ENCODE measurements around the gene PKD2. TPM values are rescaled to one million over a fixed set of nuclear protein-coding genes. Genes with fewer than 3 reads are reported as not detected.

PKD2 gene
- total and polyA plus RNA-seq, 2 donors (not counting 1 experiment from before 2014, with no cell fraction given) = 1.8 to 5.8 TPM

DNA sequence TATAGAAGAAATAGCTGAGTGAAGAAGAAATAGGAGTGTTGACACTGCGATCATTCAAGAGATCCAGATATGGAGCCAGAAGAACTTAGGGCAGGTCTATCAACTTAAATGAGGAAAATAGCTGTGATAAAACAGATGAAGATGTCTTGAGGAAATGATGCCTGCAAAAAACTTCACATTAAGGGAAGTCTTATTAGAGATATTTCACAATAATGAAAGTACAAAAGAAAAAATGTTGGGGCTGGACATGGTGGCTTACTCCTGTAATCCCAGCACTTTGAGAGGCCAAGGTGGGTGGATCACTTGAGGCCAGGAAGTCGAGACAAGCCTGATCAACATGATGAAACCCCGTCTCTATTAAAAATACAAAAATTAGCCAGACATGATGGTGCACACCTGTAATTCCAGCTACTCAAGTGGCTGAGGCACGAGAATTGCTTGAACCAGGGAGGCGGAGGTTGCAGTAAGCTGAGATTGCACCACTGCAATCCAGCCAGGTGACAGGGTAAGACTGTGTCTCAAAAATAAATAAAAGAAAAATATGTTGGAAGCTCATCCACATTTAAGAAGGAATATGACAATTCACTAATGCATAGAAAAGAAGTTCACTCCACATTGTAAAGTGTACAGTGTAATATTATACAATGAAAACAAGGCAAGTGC lies 56.3 kb downstream of the PKD2 start:
- no peaks in the 10 kb centered on the region for H3K4me1 ChIP-seq (ENCODE audit: control insufficient read depth in 2 of 2, insufficient read depth in 2 of 2, low read length in 2 of 2)
- no peak overlapping the region for H3K4me2 ChIP-seq (replicated peaks; ENCODE audit: low read depth, low read length, poor library complexity, severe bottlenecking)
- ATAC-seq (ENCODE audit: low read depth) (no peak), DNase-seq (no peak)
- no peak for TF ChIP-seq EZH2 (IDR thresholded peaks at IDR 0.05; ENCODE audit: borderline replicate concordance, insufficient read depth, low read depth, low read length, poor library complexity, severe bottlenecking)
- TF ChIP-seq, protein P1, sequence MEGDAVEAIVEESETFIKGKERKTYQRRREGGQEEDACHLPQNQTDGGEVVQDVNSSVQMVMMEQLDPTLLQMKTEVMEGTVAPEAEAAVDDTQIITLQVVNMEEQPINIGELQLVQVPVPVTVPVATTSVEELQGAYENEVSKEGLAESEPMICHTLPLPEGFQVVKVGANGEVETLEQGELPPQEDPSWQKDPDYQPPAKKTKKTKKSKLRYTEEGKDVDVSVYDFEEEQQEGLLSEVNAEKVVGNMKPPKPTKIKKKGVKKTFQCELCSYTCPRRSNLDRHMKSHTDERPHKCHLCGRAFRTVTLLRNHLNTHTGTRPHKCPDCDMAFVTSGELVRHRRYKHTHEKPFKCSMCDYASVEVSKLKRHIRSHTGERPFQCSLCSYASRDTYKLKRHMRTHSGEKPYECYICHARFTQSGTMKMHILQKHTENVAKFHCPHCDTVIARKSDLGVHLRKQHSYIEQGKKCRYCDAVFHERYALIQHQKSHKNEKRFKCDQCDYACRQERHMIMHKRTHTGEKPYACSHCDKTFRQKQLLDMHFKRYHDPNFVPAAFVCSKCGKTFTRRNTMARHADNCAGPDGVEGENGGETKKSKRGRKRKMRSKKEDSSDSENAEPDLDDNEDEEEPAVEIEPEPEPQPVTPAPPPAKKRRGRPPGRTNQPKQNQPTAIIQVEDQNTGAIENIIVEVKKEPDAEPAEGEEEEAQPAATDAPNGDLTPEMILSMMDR (IDR thresholded peaks at IDR 0.05) = no peak
- WGBS (ENCODE audit: insufficient coverage) = 97% methylated on average over 3 of the region's 5 CpGs
- Mint-ChIP-seq H3K4me1 (no peaks in the 10 kb centered on the region), H3K27me3 (no peaks in the 10 kb centered on the region), H3K4me3 (no peak overlapping the region), H3K27ac (no peak overlapping the region), H3K9me3 (ENCODE audit: insufficient read depth) (peaks cover 3% of the 10 kb centered on the region)
- intact Hi-C loops (cut with micrococcal nuclease) = no loop called here
- ChIA-PET POLR2A (no interaction called here), CTCF (no interaction called here)
- no peak overlapping the region for H3K9ac ChIP-seq (ENCODE audit: low read length)
- H3K4me3 ChIP-seq (ENCODE audit: control extremely low read depth in 1 of 5, extremely low read depth in 1 of 5, insufficient read depth in 1 of 5, low read depth in 2 of 5, low read length in 4 of 5) = no peak overlapping the region
- H4K20me1 ChIP-seq (ENCODE audit: control insufficient read depth, insufficient read depth, low read length, poor library complexity, severe bottlenecking) = no peaks in the 10 kb centered on the region
- no peak overlapping the region for H2AFZ ChIP-seq (ENCODE audit: insufficient read depth, low read depth, low read length, poor library complexity, severe bottlenecking)
- no peak overlapping the region for H3K27ac ChIP-seq (ENCODE audit: low read length in 2 of 2)
- H3K79me2 ChIP-seq (ENCODE audit: control insufficient read depth, insufficient read depth, low read length) = no peaks in the 10 kb centered on the region
- no peaks in the 10 kb centered on the region for H3K27me3 ChIP-seq (replicated peaks in 1 of 4; ENCODE audit: control extremely low read depth in 1 of 4, control insufficient read depth in 3 of 4, insufficient read depth in 4 of 4, low read length in 3 of 4)
- H3K9me3 ChIP-seq (ENCODE audit: control extremely low read depth in 1 of 3, control insufficient read depth in 2 of 3, insufficient read depth in 1 of 3, low read length in 2 of 3) = peaks cover 2 to 9% (median 3%) of the 10 kb centered on the region in 3 donors
- H3K36me3 ChIP-seq (replicated peaks in 1 of 2; ENCODE audit: control extremely low read depth in 1 of 2, control insufficient read depth in 1 of 2, extremely low read depth in 1 of 2, insufficient read depth in 2 of 2, low read length in 1 of 2) = peaks cover 6 to 11% of the 10 kb centered on the region in 2 experiments

DNA sequence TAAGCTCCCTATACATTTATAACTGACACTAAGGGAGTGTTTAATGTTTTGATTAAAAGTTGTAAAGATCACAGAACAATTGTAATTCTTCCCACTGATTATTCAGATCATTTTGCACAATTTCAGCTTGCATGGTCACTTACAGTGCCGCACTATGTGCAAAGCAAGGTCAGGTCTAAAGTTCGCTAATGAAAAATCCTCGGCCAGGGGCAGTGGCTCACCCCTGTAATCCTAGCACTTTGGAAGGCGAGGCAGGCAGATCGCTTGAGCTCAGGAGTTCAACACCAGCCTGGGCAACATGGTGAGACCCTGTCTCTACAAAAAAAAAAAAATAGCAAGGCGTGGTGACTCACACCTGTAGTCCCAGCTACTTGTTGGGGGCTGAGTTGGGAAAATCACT lies 57.0 kb downstream of the PKD2 start:
- no peak for TF ChIP-seq EZH2 (IDR thresholded peaks at IDR 0.05; ENCODE audit: borderline replicate concordance, insufficient read depth, low read depth, low read length, poor library complexity, severe bottlenecking)
- TF ChIP-seq, protein P1 (IDR thresholded peaks at IDR 0.05) = no peak
- H3K4me3 Mint-ChIP-seq = no peak overlapping the region
- no peaks in the 10 kb centered on the region for H3K4me1 ChIP-seq (ENCODE audit: control insufficient read depth in 2 of 2, insufficient read depth in 2 of 2, low read length in 2 of 2)
- peaks cover 3 to 9% (median 4%) of the 10 kb centered on the region in 3 donors for H3K9me3 ChIP-seq (ENCODE audit: control extremely low read depth in 1 of 3, control insufficient read depth in 2 of 3, insufficient read depth in 1 of 3, low read length in 2 of 3)
- H4K20me1 ChIP-seq (ENCODE audit: control insufficient read depth, insufficient read depth, low read length, poor library complexity, severe bottlenecking) = no peaks in the 10 kb centered on the region
- no peaks in the 10 kb centered on the region for H3K4me1 Mint-ChIP-seq
- DNase-seq = no peak
- no peak overlapping the region for H3K27ac ChIP-seq (ENCODE audit: low read length in 2 of 2)
- no peak overlapping the region for H2AFZ ChIP-seq (ENCODE audit: insufficient read depth, low read depth, low read length, poor library complexity, severe bottlenecking)
- no peaks in the 10 kb centered on the region for H3K27me3 ChIP-seq (replicated peaks in 1 of 4; ENCODE audit: control extremely low read depth in 1 of 4, control insufficient read depth in 3 of 4, insufficient read depth in 4 of 4, low read length in 3 of 4)
- H3K4me3 ChIP-seq (ENCODE audit: control extremely low read depth in 1 of 5, extremely low read depth in 1 of 5, insufficient read depth in 1 of 5, low read depth in 2 of 5, low read length in 4 of 5) = no peak overlapping the region
- no peaks in the 10 kb centered on the region for H3K27me3 Mint-ChIP-seq
- POLR2A ChIA-PET = no interaction called here
- no peaks in the 10 kb centered on the region for H3K79me2 ChIP-seq (ENCODE audit: control insufficient read depth, insufficient read depth, low read length)
- H3K9ac ChIP-seq (ENCODE audit: low read length) = no peak overlapping the region
- no peak for ATAC-seq (ENCODE audit: low read depth)
- peaks cover 3% of the 10 kb centered on the region for H3K9me3 Mint-ChIP-seq (ENCODE audit: insufficient read depth)
- no peak overlapping the region for H3K27ac Mint-ChIP-seq
- H3K4me2 ChIP-seq (replicated peaks; ENCODE audit: low read depth, low read length, poor library complexity, severe bottlenecking) = no peak overlapping the region
- intact Hi-C loops (cut with micrococcal nuclease) = no loop called here
- WGBS (ENCODE audit: insufficient coverage) = 89% methylated on average over 6 of the region's 6 CpGs
- CTCF ChIA-PET = no interaction called here
- peaks cover 6 to 11% of the 10 kb centered on the region in 2 experiments for H3K36me3 ChIP-seq (replicated peaks in 1 of 2; ENCODE audit: control extremely low read depth in 1 of 2, control insufficient read depth in 1 of 2, extremely low read depth in 1 of 2, insufficient read depth in 2 of 2, low read length in 1 of 2)
